GM12891 (cell line): ENCODE data around the gene NAA60.
A peak's percentile ranks its signal among the peaks of the same experiment; 100 is the strongest.

ENCODE experiments used
- DNase-seq: peaks from one replicate; pipeline ENCODE4 v3.0.0; 2011; ENCODE audit warnings: low spot score; ENCODE audit not compliant: insufficient read length
- FAIRE-seq: peaks from 2 replicates; lab custom pipeline; 2011; peaks lifted over from hg19 to GRCh38; lab: Jason Lieb, UNC
- PAX5 ChIP-seq: IDR thresholded peaks from 2 replicates; pipeline ENCODE4 v1.6.1; 2011; ENCODE audit warnings: low read length, moderate library complexity, mild to moderate bottlenecking; ENCODE audit not compliant: insufficient read depth, severe bottlenecking
- POLR2A ChIP-seq: IDR thresholded peaks from 2 replicates; pipeline ENCODE4 v1.6.1; 2011; ENCODE audit warnings: low read depth, low read length, control low read depth
- POLR2AphosphoS5 ChIP-seq: IDR thresholded peaks from 2 replicates; pipeline ENCODE4 v1.6.1; 2011; ENCODE audit warnings: low read depth, low read length, control low read depth
- POU2F2 ChIP-seq: IDR thresholded peaks from 2 replicates; pipeline ENCODE4 v1.6.1; 2011; ENCODE audit warnings: low read depth, mild to moderate bottlenecking, control low read depth, low read length, moderate library complexity
- SPI1 ChIP-seq: IDR thresholded peaks from 2 replicates; pipeline ENCODE4 v1.6.1; 2011; ENCODE audit warnings: low read depth, low read length, control low read depth
- TAF1 ChIP-seq: IDR thresholded peaks from 2 replicates; pipeline ENCODE4 v1.6.1; 2011; ENCODE audit warnings: low read depth, low read length, control low read depth

The NAA60 gene

DNA sequence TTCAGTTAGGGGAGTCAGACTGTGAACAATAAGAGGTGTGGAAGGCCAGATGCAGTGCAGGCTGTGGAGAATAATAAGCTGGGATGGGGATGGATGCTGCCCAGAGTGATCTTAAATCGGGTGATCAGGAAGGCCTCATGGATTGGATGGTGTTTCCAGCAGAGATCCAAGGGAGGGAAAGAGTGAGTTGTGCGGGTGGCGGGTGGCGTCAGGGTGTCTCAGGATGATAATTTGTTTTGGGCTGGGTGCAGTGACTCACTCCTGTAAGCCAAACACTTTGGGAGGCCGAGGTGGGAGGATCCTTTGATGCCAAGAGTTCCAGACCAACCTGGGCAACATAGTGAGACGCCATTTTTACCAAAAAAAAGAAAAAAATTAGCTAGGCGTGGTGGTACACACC, 65.3 kb downstream of the NAA60 start:
- DNase-seq (no peak), FAIRE-seq (no peak)
- TF ChIP-seq TAF1 = no peak
- no peak for TF ChIP-seq POU2F2
- TF ChIP-seq PAX5 = no peak
- no peak for TF ChIP-seq POLR2AphosphoS5
- TF ChIP-seq POLR2A = no peak
- no peak for TF ChIP-seq SPI1

DNA sequence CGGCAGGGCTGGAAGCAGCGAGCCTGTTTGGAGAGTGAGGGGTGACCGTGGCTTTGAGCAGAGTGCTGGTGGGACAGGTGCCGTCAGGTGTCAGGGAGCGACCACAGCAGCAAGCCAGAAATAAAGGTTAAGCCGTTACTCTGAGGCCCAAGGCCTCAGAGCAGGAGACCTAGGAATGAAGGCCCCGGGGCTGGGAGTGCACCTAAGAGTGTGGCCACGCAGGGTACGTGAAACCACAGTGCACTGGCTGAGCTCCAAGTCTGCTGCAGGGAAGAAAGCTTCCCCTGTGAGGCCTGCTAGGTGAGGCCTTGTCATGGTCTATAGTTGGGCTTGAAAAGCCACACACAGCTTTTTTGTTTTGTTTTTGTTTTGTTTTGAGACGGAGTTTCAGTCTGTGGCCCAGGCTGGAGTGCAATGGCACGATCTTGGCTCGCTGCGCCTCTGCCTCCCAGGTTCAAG, 66.0 kb downstream of the NAA60 start:
- DNase-seq = peak; percentile 66
- TF ChIP-seq PAX5 = no peak
- TF ChIP-seq POU2F2 = no peak
- TF ChIP-seq SPI1 = no peak
- TF ChIP-seq POLR2A = no peak
- TF ChIP-seq POLR2AphosphoS5 = no peak
- TF ChIP-seq TAF1 = no peak
- peak; percentile 91 for FAIRE-seq

DNA sequence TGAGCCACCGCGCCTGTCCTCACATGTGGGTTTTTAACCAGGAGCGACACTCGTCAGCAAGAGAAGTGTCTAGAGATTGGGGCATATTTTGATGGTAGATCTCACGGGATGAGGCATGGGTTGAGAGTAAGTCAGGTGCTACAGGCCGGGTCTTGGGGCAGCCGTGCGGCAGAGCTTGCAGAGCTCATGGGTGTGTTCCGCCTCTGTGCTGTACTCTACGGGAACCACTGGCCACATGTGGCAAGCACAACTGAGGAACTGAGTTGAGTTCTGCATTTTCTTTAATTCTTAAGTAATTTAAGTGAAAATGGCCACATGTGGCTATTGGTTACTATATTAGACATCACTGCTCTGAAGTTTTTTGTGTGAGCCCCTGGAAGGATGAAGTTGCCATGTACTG, 66.9 kb downstream of the NAA60 start:
- FAIRE-seq (no peak), DNase-seq (no peak)
- TF ChIP-seq POU2F2 = no peak
- TF ChIP-seq TAF1 = no peak
- TF ChIP-seq POLR2A = no peak
- TF ChIP-seq POLR2AphosphoS5 = no peak
- no peak for TF ChIP-seq PAX5
- TF ChIP-seq SPI1 = no peak

DNA sequence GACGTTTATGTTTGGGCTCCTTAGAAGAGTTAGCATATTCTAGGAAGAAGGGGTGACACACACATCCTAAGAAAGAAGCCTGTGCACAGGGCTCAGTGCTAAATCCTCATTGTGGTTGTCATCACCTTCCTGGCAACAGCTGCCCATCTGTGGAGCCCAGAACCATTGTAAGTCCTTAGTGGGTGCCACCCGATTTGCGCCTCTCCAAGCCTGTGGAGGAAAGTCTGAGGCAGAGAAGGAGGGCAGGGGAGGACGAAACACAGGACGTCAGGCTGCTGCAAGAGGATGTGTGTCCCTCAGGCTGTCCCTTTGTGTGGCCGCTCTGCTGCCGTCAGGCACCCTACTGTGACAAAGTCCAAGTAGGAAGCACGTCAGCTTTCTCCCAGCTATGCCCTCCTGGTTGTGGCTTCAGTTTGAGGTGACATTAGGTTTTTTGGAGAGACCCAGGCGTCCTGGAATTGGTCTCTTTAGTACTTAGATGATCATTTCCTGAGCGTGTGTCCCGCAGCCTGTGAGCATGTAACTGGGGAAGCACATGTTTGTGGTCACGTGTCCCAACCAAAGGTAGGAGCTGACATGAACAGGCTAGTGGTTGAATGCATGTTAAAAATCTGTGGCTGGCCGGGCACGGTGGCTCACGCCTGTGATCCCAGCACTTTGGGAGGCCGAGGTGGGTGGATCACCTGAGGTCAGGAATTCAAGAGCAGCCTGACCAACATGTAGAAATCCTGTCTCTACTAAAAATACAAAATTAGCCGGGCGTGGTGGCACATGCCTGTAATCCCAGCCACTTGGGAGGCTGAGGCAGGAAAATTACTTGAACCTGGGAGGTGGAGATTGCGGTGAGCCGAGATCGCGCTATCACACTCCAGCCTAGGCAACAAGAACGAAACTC, 68.1 kb downstream of the NAA60 start:
- no peak for DNase-seq
- FAIRE-seq = no peak

DNA sequence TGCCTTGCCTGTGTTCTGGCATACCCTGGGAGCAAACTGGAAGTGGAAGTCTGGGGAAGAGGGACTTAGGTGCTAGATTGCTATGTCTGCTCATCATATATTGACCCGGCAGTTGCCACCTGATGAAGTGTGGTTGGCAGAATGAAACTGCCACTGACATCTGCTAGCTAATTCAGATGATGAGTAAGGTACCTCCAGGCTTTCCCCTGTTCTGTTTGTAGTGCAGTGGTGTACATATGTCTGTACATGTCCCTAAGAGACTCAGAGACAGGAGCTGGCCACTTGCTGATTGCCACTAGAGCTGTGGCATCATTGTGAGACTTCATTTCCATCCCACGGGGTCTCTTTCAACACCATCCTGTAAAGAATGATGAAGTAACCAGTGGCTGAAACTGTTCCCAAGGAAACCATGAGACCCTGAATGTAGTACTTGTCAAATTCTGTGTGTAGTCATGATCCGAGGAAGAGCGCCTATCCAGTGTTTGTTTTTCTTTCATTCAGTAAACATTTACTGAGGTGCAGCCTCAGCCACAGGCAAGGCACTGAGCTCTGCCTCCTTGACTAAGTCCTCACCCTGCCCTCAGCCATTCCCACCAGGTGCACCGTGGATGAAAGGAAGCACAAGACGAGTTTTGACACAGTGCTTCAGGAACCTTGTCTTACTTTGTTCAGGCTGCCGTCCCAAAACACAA, 70.6 kb downstream of the NAA60 start:
- DNase-seq (no peak), FAIRE-seq (no peak)
- TF ChIP-seq TAF1 (no peak), POLR2AphosphoS5 (no peak), SPI1 (no peak)

More for the DNA sequence above, 68.1 kb downstream of the NAA60 start:
- TF ChIP-seq SPI1 (no peak), POU2F2 (no peak), TAF1 (no peak), POLR2AphosphoS5 (no peak), POLR2A (no peak), PAX5 (no peak)

DNA sequence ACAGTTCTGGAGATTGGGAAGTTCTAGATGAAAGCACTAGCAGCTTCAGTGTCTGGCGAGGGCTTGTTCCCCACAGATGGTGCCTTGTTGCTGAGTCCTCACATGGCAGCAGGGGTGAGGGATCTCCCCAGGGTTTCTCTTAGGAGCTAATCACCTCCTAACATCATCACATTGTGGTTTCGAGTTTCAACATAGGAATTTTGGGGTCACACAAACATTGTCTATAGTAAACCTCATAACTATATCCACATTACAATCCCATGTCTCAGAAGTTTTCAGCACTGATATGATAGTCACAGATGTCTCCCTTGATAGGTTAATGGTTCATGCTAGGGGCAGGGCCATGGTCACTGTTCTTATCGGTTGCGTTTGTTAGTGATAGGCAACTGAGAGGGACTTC, 71.1 kb downstream of the NAA60 start:
- no peak for DNase-seq
- no peak for FAIRE-seq
- no peak for TF ChIP-seq POLR2A
- no peak for TF ChIP-seq TAF1
- no peak for TF ChIP-seq POU2F2
- TF ChIP-seq PAX5 = no peak
- TF ChIP-seq SPI1 = no peak
- TF ChIP-seq POLR2AphosphoS5 = no peak

DNA sequence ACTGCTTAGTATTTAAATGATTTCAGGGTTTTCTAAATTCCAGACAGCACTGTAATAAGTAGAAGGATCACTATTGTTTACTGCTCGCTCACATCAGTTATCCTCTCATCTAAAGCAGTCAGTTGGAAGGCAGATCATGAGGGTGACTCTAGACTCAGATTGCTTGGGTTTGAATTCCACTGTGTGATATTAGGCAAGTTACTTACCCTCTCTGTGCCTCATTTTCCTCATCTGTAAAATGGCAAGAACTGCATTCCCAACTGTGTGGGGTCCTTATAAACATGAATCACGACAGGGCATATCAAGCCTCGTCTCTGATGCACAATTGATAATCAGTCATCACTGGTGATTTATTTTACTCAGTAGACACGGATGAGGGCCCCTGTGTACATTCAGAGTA, 72.4 kb downstream of the NAA60 start:
- TF ChIP-seq SPI1 (no peak), POU2F2 (no peak), PAX5 (no peak), POLR2A (no peak), POLR2AphosphoS5 (no peak), TAF1 (no peak)
- FAIRE-seq (no peak), DNase-seq (no peak)

DNA sequence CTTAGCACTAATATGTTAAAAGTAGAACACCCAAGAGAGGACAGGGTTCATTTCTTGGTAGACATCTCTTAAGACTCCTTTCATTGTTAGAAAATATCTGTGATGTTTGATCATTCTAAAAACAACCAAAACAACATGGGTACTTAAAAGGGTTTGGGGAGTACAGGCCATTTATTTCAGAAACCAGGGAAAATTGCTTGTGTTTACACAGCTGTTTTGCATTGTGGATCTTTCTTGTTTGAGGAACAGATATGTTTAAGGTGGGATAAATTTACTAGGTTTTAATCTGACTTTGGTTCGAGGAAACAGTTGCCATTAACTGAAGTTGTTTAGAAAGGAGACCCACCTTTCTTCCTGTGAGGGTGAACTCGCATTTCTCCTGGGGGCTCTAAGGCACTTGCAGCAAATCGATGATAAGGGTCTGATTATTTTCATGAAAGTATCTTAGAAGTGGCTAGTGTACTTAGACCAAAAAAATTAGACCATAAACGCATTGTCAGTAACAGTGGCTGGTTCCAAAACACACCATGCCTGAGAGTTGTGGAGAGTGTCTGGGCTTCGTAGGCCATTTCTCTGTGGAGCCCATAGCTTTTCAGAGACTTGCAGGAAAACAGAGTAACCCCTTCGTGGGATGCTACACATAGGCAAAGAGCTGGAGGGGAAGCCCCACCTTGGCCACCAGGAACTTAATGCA, 75.0 kb downstream of the NAA60 start:
- no peak for FAIRE-seq
- no peak for DNase-seq

More for the DNA sequence above, 75.0 kb downstream of the NAA60 start:
- TF ChIP-seq POLR2A = no peak
- no peak for TF ChIP-seq POU2F2
- no peak for TF ChIP-seq TAF1
- no peak for TF ChIP-seq PAX5
- no peak for TF ChIP-seq SPI1
- no peak for TF ChIP-seq POLR2AphosphoS5
